ENCODE measurements around the gene STX16.

The STX16 gene

DNA sequence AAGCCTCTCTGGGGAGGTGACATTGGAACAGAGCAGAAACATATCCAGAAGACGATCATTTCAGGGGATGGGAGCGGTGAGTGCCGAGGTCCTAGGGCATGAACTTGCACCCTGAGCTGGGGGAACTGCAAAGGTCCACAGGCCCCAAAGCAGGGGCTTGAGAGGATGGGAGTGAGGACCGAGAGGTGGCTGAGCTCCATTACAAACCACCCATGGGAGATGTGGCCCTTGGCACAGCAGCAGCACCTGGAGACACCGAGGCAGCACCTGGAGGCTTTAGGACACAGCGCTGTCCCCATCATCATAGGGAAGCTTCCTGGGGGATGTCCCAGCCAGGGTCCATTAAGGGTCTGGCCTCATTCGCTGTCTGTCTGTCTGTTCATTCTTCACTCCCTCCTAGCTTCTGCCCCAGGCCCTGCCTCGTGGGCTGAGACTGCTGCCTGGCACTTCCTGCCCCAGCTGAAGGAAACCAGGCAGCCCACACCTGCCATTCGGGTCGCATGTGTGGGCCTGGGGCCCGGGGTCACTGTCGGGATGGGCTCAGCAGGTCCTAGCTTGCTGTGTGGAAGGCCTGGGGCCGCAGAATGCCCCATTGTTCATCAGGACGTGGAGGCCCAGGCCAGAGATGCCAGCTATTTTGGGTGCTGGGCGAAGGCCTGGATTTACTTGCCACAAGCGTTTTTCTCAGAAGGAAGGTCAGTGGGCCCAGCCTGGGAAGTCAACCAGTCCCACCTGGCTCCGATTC is 42.8 kb upstream of the STX16 start:
- TF ChIP-seq ZFX (IDR thresholded peaks at IDR 0.05; ENCODE audit: borderline replicate concordance): no peak
- TF ChIP-seq, protein P1, sequence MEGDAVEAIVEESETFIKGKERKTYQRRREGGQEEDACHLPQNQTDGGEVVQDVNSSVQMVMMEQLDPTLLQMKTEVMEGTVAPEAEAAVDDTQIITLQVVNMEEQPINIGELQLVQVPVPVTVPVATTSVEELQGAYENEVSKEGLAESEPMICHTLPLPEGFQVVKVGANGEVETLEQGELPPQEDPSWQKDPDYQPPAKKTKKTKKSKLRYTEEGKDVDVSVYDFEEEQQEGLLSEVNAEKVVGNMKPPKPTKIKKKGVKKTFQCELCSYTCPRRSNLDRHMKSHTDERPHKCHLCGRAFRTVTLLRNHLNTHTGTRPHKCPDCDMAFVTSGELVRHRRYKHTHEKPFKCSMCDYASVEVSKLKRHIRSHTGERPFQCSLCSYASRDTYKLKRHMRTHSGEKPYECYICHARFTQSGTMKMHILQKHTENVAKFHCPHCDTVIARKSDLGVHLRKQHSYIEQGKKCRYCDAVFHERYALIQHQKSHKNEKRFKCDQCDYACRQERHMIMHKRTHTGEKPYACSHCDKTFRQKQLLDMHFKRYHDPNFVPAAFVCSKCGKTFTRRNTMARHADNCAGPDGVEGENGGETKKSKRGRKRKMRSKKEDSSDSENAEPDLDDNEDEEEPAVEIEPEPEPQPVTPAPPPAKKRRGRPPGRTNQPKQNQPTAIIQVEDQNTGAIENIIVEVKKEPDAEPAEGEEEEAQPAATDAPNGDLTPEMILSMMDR (IDR thresholded peaks at IDR 0.05): no peak
- H3K27ac ChIP-seq: no peak overlapping the region

DNA sequence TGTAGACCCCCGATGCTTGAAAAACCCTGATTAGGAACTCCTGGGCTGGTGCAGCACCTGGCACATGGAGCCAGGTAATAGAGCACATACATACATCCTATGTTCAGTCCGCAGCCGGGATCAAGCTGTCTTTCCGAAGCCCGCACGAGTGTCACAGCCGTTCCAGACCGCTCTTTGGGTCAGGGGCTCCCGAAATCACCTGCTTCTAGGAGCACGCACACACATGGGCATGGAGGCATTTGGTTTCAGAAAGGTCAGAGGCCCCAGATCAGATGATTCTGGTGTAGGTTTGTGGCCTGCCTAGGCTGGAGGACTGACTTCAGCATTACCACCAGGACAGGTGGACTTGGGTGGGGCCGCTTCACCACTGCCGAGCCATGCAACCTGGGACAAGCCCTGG is 42.1 kb upstream of the STX16 start:
- H3K27ac ChIP-seq: no peak overlapping the region
- TF ChIP-seq ZFX (IDR thresholded peaks at IDR 0.05; ENCODE audit: borderline replicate concordance): no peak
- TF ChIP-seq, protein P1 (IDR thresholded peaks at IDR 0.05): no peak

DNA sequence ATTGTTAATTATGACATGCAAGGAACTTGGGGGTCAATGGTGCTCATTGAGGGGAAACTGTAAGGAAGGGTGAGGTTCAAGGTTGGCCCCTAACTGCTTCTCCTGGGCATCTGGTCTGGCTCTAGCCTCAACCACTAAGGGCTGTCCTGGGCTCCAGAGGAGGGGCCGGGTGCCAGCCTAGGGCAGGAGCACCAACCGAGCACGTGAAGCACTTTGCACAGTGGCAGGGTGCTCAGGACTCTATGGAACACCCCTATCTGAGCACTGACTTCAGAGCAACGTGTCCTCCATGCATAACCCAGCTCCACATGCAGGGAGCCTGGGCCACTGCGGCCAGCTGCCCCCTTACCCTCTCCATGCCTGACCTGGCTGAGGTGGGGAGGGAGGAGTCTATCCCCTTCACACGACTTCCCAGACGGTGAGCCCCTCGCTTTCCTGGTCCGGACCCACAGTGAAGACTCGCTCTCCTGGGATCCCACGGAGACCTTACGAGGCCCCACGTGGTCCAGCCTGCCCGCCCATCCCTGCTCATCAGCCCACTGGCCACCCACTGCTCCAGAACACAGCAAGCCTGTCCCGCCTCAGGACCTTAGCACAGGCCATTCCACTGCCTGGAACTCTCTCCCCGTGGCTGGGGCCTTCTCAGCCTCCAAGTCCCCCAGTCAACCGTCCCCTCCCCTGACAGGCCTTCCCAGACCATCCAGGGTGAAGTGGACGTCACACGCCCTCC is 40.8 kb upstream of the STX16 start:
- H3K27ac ChIP-seq: no peak overlapping the region
- TF ChIP-seq, protein P1 (IDR thresholded peaks at IDR 0.05): no peak
- TF ChIP-seq ZFX (IDR thresholded peaks at IDR 0.05; ENCODE audit: borderline replicate concordance): no peak

DNA sequence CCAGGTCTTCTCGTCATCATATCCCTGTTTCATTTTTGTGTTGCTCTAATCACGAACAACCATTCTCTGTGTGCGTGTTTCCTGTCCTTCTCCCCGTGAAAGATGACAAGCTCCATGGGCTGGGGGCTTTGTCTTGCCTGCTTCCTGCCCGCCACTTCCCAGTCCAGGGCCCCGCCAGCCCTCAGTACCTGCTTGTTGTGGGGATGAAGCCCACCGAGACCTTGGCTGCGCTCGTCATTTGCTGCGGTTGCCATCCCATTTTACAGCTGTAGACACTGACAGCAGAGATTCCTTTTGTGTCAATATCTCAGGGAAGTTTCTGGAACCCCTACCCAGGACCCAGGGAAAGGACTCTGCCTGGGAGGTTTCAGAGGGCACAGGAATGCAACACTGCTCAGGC is 40.3 kb upstream of the STX16 start:
- TF ChIP-seq ZFX (IDR thresholded peaks at IDR 0.05; ENCODE audit: borderline replicate concordance): no peak
- TF ChIP-seq, protein P1 (IDR thresholded peaks at IDR 0.05): no peak

DNA sequence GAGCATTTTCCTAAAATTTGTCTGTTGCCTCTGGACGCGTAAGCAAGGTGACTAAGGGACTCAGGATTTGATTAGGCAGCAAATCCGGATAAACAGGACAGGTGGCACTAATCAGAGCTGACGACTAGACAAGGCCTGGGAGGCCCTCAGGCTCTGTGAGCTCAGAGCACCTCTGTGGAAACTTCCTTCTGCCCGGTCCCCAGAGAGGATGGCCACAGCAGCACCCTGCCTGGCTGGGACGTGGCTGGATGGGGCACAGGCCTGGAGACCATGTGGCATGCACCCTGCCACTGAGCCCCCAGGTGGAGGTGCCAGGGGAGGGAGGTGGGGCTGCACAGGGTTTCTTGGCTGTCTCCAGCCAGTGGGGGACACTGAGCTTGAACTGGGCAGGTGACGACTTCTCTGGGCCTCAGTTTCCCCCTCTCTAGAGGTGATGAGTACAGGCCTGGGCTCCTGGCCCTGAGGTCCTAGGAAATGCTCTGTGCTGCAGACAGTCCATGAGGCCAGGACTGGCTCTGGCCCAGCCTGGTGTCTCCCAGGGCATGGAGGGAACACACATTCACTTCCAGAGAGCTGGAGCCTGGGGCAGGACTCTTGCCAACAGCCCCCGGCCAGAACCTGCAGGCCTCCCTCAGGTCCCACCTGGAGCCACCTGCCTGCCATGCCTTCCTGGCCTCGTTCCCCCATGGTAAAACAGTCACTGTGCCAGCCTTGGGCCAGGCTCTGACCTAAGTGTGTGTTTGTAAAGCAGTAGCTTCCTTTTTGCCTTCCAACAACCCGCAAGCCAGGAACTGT is 39.6 kb upstream of the STX16 start:
- TF ChIP-seq ZFX (IDR thresholded peaks at IDR 0.05; ENCODE audit: borderline replicate concordance): no peak
- TF ChIP-seq, protein P1 (IDR thresholded peaks at IDR 0.05): no peak
- H3K27ac ChIP-seq: no peak overlapping the region

More for the DNA sequence above, 40.3 kb upstream of the STX16 start:
- no peak overlapping the region for H3K27ac ChIP-seq

DNA sequence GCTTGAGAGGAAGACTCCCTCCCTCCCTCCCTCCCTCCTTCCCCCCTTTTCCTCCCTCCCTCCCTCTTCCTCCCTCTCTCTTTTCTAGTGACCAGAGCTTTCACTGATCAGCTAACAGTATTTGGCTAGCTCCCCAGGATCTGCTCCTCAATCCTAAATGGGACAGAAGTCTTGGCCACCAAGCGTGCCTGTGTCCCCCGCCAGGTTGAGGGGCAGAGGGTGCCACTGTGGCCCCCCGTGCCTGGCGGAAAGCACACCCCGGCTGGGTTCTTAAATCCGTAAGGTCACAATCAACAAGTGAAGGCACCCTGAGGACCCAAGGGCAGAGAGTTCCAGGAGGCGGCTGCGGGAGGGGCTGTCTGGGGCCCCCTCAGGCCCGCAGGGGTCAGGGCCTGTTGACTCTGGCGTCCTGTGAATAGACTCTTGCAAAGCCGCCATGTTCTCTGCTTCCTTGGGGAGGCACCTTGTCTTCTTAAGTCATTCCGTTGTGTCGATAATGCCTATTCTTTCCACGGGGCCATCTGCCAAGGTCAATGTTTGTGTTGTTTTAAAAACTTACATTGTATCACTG is 38.9 kb upstream of the STX16 start:
- TF ChIP-seq, protein P1 (IDR thresholded peaks at IDR 0.05): no peak
- no peak for TF ChIP-seq ZFX (IDR thresholded peaks at IDR 0.05; ENCODE audit: borderline replicate concordance)
- no peak overlapping the region for H3K27ac ChIP-seq

All from 22Rv1 (cell line).